Tibial nerve (tissue), 4 donors: Measurements from ENCODE around the gene CDK2. TPM values are rescaled to one million over a fixed set of nuclear protein-coding genes. Genes with fewer than 3 reads are reported as not detected.
"Not testable (repeated sequence)": the region's sequence is repeated elsewhere in the genome, so short reads cannot be mapped to it uniquely, and the experiment has no call there.

ENCODE experiments used
- DNase-seq, 2 donors: peaks; one replicate each; pipeline ENCODE4 v3.0.0-alpha.2; 2019; ENCODE audit warnings: low spot score in 2 of 2
- H3K27ac ChIP-seq, 4 donors: fragments of 200-600 bp; sonication (generic) in 3 of 4; one replicate each; pipeline ENCODE4 v1.5.1; 2017 to 2019; ENCODE audit warnings: mild to moderate bottlenecking in 1 of 4
- H3K27me3 ChIP-seq, 2 donors: fragments of 200-600 bp; sonication (generic) in 1 of 2; one replicate each; pipeline versions ENCODE4 v1.5.1 to v1.6.0; 2017 to 2019
- H3K36me3 ChIP-seq, 3 donors: fragments of 200-600 bp; sonication (generic); one replicate each; pipeline ENCODE4 v1.5.1; 2018 to 2019
- H3K4me1 ChIP-seq, 4 donors: fragments of 200-600 bp; sonication (generic) in 3 of 4; one replicate each; pipeline ENCODE4 v1.5.1; 2017 to 2019
- H3K4me3 ChIP-seq, 4 donors: fragments of 200-600 bp; sonication (generic) in 3 of 4; one replicate each; pipeline ENCODE4 v1.5.1; 2017 to 2019; ENCODE audit warnings: mild to moderate bottlenecking in 1 of 4, moderate library complexity in 1 of 4
- H3K9me3 ChIP-seq, 4 donors: fragments of 200-600 bp; sonication (generic) in 3 of 4; one replicate each; pipeline ENCODE4 v1.5.1; 2017 to 2019
- EP300 ChIP-seq, 2 donors: sonication (generic); formaldehyde crosslinking; IDR thresholded peaks; one replicate each; pipeline ENCODE4 v1.6.1; 2017; ENCODE audit warnings: antibody characterized with exemption in 2 of 2, mild to moderate bottlenecking in 1 of 2
- POLR2A ChIP-seq, 2 donors: fragments of 450-650 bp; IDR thresholded peaks; one replicate each; pipeline ENCODE4 v1.6.1; 2017; ENCODE audit warnings: antibody characterized with exemption in 2 of 2, mild to moderate bottlenecking in 2 of 2, moderate library complexity in 2 of 2
- WGBS, 2 donors: methylation state at CpG; one replicate each; pipeline ENCODE4 v1.1.5; 2018; 5-methylcytosine and 5-hydroxymethylcytosine counted together
- total RNA-seq, 4 donors: library from RNA; depleted of rRNA; stranded (reverse); fragments of >200 nt; gene quantifications; one replicate each; pipeline ENCODE4 v1.1.0, GENCODE V29; 2016
- TF ChIP-seq, protein P1 (sequence below), 5 experiments: fragments of 200-600 bp in 3 of 5; fragments of 450-650 bp in 2 of 5; sonication (generic) in 3 of 5; IDR thresholded peaks; one replicate each; pipeline ENCODE4 v1.5.1; 2016 to 2019; ENCODE audit warnings: antibody characterized with exemption in 5 of 5, mild to moderate bottlenecking in 3 of 5, moderate library complexity in 2 of 5

Gene CDK2
- total RNA-seq, 4 donors from 2014 or later: 10.3 to 22.2 (median 13.8) TPM

DNA sequence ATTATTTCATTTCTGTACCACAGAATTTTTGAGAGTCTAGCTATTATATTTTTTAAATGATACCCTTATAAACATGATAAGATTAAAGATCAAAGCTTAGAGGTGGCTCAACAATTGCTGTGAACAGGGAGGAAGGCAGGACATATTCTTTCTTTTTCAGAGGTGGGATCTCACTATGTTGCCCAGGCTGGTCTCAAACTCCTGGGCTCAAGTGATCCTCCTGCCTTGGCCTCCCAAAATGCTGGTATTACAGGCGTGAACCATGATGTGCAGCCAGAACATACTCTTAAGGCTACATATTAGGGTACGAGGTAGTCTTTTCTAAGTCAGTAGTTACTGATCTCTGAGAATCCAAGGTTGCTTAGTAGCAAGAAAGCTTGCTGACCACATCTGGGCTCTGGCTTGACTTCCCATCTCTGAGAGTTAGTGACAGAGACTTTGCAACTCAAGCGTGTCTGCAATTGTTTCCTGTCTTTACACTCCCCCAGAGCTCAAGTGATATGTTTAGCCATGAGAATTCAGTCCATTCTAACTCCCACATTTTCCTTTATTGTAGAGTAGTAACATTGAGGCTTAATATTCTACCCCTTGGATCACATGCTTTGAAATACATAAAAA lies 15.8 kb downstream of the CDK2 start:
- Histone ChIP-seq H3K4me1 (peaks cover 0 to 7% (median 0%) of the 10 kb centered on the region in 4 donors), H3K9me3 (no peaks in the 10 kb centered on the region), H3K4me3 (no peak overlapping the region), H3K27me3 (no peaks in the 10 kb centered on the region), H3K27ac (no peak overlapping the region), H3K36me3 (peaks cover 0 to 69% (median 0%) of the 10 kb centered on the region in 3 donors)
- no peak for DNase-seq
- TF ChIP-seq EP300 (IDR thresholded peaks at IDR 0.05) (no peak), POLR2A (IDR thresholded peaks at IDR 0.05) (no peak)
- TF ChIP-seq, protein P1, sequence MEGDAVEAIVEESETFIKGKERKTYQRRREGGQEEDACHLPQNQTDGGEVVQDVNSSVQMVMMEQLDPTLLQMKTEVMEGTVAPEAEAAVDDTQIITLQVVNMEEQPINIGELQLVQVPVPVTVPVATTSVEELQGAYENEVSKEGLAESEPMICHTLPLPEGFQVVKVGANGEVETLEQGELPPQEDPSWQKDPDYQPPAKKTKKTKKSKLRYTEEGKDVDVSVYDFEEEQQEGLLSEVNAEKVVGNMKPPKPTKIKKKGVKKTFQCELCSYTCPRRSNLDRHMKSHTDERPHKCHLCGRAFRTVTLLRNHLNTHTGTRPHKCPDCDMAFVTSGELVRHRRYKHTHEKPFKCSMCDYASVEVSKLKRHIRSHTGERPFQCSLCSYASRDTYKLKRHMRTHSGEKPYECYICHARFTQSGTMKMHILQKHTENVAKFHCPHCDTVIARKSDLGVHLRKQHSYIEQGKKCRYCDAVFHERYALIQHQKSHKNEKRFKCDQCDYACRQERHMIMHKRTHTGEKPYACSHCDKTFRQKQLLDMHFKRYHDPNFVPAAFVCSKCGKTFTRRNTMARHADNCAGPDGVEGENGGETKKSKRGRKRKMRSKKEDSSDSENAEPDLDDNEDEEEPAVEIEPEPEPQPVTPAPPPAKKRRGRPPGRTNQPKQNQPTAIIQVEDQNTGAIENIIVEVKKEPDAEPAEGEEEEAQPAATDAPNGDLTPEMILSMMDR (IDR thresholded peaks at IDR 0.05): no peak
- 63 to 68% methylated on average over 3 of the region's 3 CpGs for WGBS, 2 donors

GRCh38 chr12:55983232-55983842 lies 16.7 kb downstream of the CDK2 start:
- 76 to 80% methylated on average over 4 of the region's 4 CpGs for WGBS, 2 donors
- TF ChIP-seq EP300 (IDR thresholded peaks at IDR 0.05) (no peak), POLR2A (IDR thresholded peaks at IDR 0.05) (no peak)
- TF ChIP-seq, protein P1 (IDR thresholded peaks at IDR 0.05): no peak
- Histone ChIP-seq H3K9me3 (no peaks in the 10 kb centered on the region), H3K27ac (no peak overlapping the region), H3K4me1 (peaks cover 0 to 5% (median 0%) of the 10 kb centered on the region in 4 donors), H3K4me3 (no peak overlapping the region), H3K27me3 (no peaks in the 10 kb centered on the region), H3K36me3 (peaks cover 0 to 78% (median 0%) of the 10 kb centered on the region in 3 donors)
- DNase-seq: no peak

- H3K27me3 ChIP-seq: no peaks in the 10 kb centered on the region
- peaks cover 0 to 3% (median 0%) of the 10 kb centered on the region in 4 donors for H3K4me1 ChIP-seq
- DNase-seq: no peak
- WGBS, 2 donors: 59 to 64% methylated on average over 2 of the region's 2 CpGs
- H3K27ac ChIP-seq: no peak overlapping the region
- H3K9me3 ChIP-seq: no peaks in the 10 kb centered on the region
- H3K36me3 ChIP-seq: peaks cover 0 to 83% (median 1%) of the 10 kb centered on the region in 3 donors
- no peak for TF ChIP-seq POLR2A (IDR thresholded peaks at IDR 0.05)
- TF ChIP-seq EP300 (IDR thresholded peaks at IDR 0.05): no peak
- TF ChIP-seq, protein P1 (IDR thresholded peaks at IDR 0.05): no peak
- H3K4me3 ChIP-seq: no peak overlapping the region
Measured at GRCh38 chr12:55984861-55985260, 18.2 kb downstream of the CDK2 start.

GRCh38 chr12:55985341-55985740 lies 18.7 kb downstream of the CDK2 start:
- H3K36me3 ChIP-seq: peaks cover 0 to 83% (median 3%) of the 10 kb centered on the region in 3 donors
- DNase-seq: no peak
- H3K27me3 ChIP-seq: no peaks in the 10 kb centered on the region
- WGBS, 2 donors: 79 to 83% methylated on average over 4 of the region's 4 CpGs
- TF ChIP-seq EP300 (IDR thresholded peaks at IDR 0.05) (no peak), POLR2A (IDR thresholded peaks at IDR 0.05) (no peak)
- TF ChIP-seq, protein P1 (IDR thresholded peaks at IDR 0.05): no peak
- no peaks in the 10 kb centered on the region for H3K9me3 ChIP-seq
- no peak overlapping the region for H3K4me3 ChIP-seq
- H3K27ac ChIP-seq: no peak overlapping the region
- H3K4me1 ChIP-seq: peaks cover 0 to 3% (median 0%) of the 10 kb centered on the region in 4 donors

DNA sequence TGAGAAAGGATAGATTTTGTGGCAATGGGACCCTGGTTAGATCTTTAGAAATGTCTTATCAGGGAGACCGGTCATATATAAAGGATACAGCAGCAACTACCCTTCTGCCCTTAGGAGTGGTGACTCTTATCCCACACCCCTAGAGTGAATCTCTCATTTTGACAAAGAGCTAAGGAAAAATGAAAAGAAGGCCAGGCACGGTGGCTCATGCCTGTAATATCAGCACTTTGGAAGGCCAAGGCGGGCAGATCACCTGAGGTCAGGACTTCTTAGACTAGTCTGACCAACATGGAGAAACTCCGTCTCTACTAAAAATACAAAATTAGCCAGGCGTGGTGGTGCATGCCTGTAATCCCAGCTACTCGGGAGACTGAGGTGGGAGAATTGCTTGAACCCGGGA lies 19.3 kb downstream of the CDK2 start:
- WGBS, 2 donors: 84 to 87% methylated on average over 7 of the region's 7 CpGs
- H3K36me3 ChIP-seq: peaks cover 3 to 83% (median 6%) of the 10 kb centered on the region in 3 donors
- H3K27me3 ChIP-seq, DNase-seq, H3K27ac ChIP-seq, H3K9me3 ChIP-seq, H3K4me3 ChIP-seq, H3K4me1 ChIP-seq: not testable (repeated sequence)
